GM12878 (cell line): ENCODE results near the gene RASAL2.

ENCODE experiments used
- BCLAF1 ChIP-seq: fragments of 450-650 bp; IDR thresholded peaks from 2 replicates; pipeline ENCODE4 v1.6.1; 2017; ENCODE audit warnings: antibody characterized with exemption, mild to moderate bottlenecking, moderate library complexity
- CREM ChIP-seq: IDR thresholded peaks from 2 replicates; pipeline ENCODE4 v1.6.1; 2014; ENCODE audit warnings: antibody characterized with exemption, low read depth
- CTCF ChIP-seq, 3 experiments: IDR thresholded peaks in 2 of 3; conservative IDR thresholded peaks in 1 of 3; 2 replicates each; pipeline ENCODE4 v1.5.1; 2011; ENCODE audit warnings: low read depth in 3 of 3, low read length in 3 of 3, mild to moderate bottlenecking in 3 of 3, control low read depth in 2 of 3, moderate library complexity in 2 of 3, inconsistent platforms in 1 of 3, mixed read lengths in 1 of 3; ENCODE audit not compliant: control insufficient read depth in 2 of 3, insufficient read depth in 1 of 3; ENCODE audit errors: extremely low read depth in 1 of 3
- ELK1 ChIP-seq: IDR thresholded peaks from 2 replicates; pipeline ENCODE4 v1.6.1; 2012; ENCODE audit warnings: low read depth, low read length, improper control_type of control experiment
- EZH2 ChIP-seq: IDR thresholded peaks from 2 replicates; pipeline ENCODE4 v1.6.1; 2012; ENCODE audit warnings: low read depth, mild to moderate bottlenecking, control low read depth, inconsistent platforms, low read length, borderline replicate concordance; ENCODE audit not compliant: control insufficient read depth
- HDAC2 ChIP-seq: fragments of 200-600 bp; sonication (generic); IDR thresholded peaks from 2 replicates; pipeline ENCODE4 v1.6.1; 2017
- POLR2A ChIP-seq: IDR thresholded peaks from 2 replicates; pipeline ENCODE4 v1.6.1; 2011; ENCODE audit warnings: low read depth, mild to moderate bottlenecking, low read length
- POLR2AphosphoS5 ChIP-seq: IDR thresholded peaks from 2 replicates; pipeline ENCODE4 v1.6.1; 2011; ENCODE audit warnings: mild to moderate bottlenecking, low read length, inconsistent platforms
- RAD21 ChIP-seq: IDR thresholded peaks from 2 replicates; pipeline ENCODE4 v1.6.1; 2011; ENCODE audit warnings: mild to moderate bottlenecking, low read depth, low read length, moderate library complexity; ENCODE audit not compliant: insufficient read depth
- RB1 ChIP-seq: fragments of 450-650 bp; formaldehyde crosslinking; IDR thresholded peaks from 2 replicates; pipeline ENCODE4 v1.6.1; 2017; ENCODE audit warnings: mild to moderate bottlenecking, borderline replicate concordance
- SP1 ChIP-seq: IDR thresholded peaks from one replicate; pipeline ENCODE4 v1.6.1; 2011; ENCODE audit warnings: low read depth, low read length
- TAF1 ChIP-seq: IDR thresholded peaks from 2 replicates; pipeline ENCODE4 v1.6.1; 2011; ENCODE audit warnings: mild to moderate bottlenecking, low read depth, low read length, borderline replicate concordance

- TF ChIP-seq EZH2, result no peak
- no peak for TF ChIP-seq RB1
- no peak for TF ChIP-seq POLR2A
- no peak for TF ChIP-seq BCLAF1
- TF ChIP-seq CTCF (IDR thresholded peaks at IDR 0.05 in 2 of 3, conservative IDR thresholded peaks at IDR 0.05 in 1 of 3; ENCODE audit: control insufficient read depth in 2 of 3, extremely low read depth in 1 of 3, insufficient read depth in 1 of 3, low read depth in 3 of 3, low read length in 3 of 3), result no peak
- TF ChIP-seq ELK1, result no peak
- TF ChIP-seq POLR2AphosphoS5, result no peak
- TF ChIP-seq RAD21, result no peak
- TF ChIP-seq CREM, result no peak
- TF ChIP-seq SP1, result no peak
- no peak for TF ChIP-seq TAF1
- TF ChIP-seq HDAC2, result no peak
Observed at GRCh38 chr1:178509414-178510007, 415.6 kb downstream of the RASAL2 start.
